GM19351 (cell line): ENCODE results near the gene C1orf21.

Experiments used
- ATAC-seq: cut with Tn5 transposase; IDR thresholded peaks from one replicate; pipeline ENCODE4 v1.9.1; 2021; ENCODE audit warnings: mild to moderate bottlenecking, moderate library complexity; ENCODE audit not compliant: unreplicated experiment

Gene C1orf21

GRCh38 chr1:184482136-184482535, 95.3 kb downstream of the C1orf21 start:
- no peak for ATAC-seq

- no peak for ATAC-seq
Measured at GRCh38 chr1:184483101-184483683, 96.4 kb downstream of the C1orf21 start.

GRCh38 chr1:184485751-184486723, 99.2 kb downstream of the C1orf21 start:
- no peak for ATAC-seq

- ATAC-seq = no peak
Measured at GRCh38 chr1:184486761-184487445, 100.1 kb downstream of the C1orf21 start.

- ATAC-seq = no peak
Measured at GRCh38 chr1:184487531-184488193, 100.8 kb downstream of the C1orf21 start.

DNA sequence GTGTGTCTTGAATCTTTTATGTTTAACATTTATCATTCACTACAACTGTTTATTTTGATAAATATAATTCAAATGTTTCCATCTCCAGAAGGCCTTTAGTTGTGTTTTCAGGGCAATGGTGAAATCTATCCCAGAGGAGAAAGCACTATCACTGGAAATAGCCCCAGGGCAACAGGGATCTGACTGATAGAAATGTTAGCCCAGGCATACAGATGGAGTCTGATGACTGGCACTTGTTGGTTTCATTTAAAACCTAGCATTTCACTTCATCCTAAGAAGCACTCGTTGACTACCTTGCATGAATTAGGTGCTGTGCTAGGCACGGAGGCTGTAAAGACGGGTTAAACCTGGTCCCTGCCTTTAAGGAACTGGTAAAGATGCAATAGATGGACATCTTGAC, 103.1 kb downstream of the C1orf21 start:
- no peak for ATAC-seq

DNA sequence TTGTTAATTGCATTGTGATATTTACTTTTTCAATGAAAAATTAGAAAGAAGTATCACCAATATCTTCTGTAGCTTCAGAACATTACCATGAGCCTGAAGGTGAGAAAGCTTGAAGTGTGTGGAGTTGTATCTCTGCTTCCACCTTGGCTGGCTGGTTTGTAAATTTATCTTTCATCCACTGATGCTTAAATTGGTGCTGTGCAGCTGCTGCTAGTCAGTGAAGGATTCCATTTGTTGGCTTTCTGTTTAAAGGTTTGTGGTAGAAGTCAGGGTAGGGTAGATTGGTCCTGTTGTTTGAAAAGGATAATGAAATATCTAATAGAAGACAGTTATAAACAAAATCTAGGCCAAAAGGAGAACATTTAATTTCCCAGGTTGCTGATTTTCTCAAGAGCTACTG, 105.7 kb downstream of the C1orf21 start:
- ATAC-seq = no peak

- no peak for ATAC-seq
Measured at GRCh38 chr1:184493987-184494388, 107.2 kb downstream of the C1orf21 start.

- ATAC-seq = peak; percentile 72
Measured at GRCh38 chr1:184494929-184495328, 108.1 kb downstream of the C1orf21 start.

DNA sequence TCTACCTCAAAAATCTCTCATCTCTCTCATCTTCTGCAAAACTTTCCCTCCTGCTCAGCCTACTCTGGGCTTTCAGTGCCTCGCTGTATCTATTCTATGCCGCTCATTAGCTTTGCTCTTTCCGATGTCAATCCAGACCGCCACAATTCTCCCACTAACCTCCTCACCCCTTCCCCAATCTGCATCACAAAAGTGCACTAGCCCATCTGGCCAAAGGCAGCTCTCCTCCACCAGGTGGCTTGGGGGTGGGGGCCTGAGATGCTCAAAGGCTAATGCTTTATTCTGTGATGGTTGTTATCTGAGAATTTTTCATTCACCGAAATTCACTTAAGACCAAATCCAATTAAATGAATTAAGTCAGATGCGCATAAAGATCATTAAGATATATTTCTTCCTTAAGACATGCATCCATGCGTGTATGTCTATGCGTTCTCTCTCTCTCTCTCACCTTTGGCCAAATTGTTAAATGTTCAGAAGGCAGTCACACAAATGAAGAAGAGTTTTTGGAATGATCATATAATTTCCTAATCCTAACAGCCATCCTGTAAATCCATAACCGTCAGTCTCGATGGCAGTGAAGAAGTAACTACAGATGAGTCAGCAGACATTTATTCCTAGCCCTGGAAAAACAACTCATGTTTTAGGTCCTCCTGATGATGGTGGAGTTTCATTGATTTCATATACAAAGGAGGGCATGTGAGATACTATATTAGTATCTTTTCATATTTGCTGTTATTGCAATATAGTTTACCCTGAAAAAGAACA, 111.3 kb downstream of the C1orf21 start:
- ATAC-seq = no peak

GRCh38 chr1:184499616-184500015, 112.8 kb downstream of the C1orf21 start:
- no peak for ATAC-seq

- ATAC-seq = no peak
Measured at GRCh38 chr1:184502161-184502560, 115.3 kb downstream of the C1orf21 start.

- ATAC-seq = no peak
Measured at GRCh38 chr1:184503221-184503749, 116.5 kb downstream of the C1orf21 start.

- ATAC-seq = no peak
Measured at GRCh38 chr1:184504040-184504954, 117.5 kb downstream of the C1orf21 start.

DNA sequence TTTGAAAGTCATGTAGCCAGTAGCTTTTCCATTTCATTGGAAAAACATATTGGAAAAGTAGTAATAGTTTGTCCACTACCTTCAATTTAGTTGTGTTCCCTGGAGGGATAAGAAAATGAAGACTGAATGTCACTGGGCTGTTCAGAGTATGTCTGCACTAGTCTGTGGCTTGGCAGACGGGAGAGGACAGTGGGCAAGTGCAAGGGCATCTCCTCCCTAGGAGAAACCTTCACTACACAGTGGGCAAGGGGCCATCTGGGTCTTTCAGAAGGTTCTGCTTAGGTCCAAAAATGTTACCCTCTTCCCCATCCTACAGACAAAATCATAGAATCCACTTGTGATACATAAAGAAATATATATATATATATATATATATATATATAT, 118.1 kb downstream of the C1orf21 start:
- no peak for ATAC-seq

DNA sequence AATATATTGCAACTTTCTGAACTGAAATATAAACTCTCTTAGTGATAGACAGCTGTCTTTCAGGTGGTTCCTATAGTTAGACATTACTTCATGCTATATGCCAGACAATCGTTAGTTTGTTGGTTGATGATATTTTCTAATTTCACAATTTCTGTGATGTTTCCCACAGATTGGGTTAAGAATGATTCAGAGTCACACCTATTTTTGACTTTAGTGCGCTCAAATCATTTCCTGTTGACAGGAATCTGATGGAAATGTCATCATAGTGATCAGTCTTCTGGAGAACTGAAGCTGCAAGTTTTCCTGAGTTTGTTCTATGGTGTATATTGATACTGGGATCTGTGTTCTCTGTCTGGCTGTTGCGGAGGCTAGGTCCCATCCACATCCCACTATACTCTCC, 119.7 kb downstream of the C1orf21 start:
- ATAC-seq = no peak

GRCh38 chr1:184507165-184507564, 120.3 kb downstream of the C1orf21 start:
- ATAC-seq = no peak

- ATAC-seq = no peak
Measured at GRCh38 chr1:184507604-184508280, 120.9 kb downstream of the C1orf21 start.

DNA sequence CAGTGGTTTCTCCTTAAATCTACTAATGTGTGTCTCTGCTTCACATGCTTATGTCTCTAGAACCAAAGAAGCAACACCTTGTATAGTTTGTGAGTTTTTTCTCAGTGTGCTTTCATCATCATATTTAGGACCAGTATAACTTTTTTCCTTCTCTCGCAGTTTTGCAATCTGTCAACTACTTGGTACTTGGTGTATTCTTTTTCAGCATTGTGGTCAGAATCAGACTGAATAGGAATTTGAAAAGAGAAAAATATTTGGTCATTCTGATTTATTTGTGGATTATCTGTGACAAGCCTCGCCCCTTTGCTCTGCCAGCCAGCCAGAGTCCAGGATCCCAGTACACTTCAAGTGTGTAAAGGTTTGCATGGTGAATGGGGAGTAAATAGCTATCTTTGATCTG, 122.3 kb downstream of the C1orf21 start:
- ATAC-seq = no peak
